B cell (primary cell): Measurements from ENCODE around the gene UNC13C. TPM values are rescaled to one million over a fixed set of nuclear protein-coding genes. Genes with fewer than 3 reads are reported as not detected.

Source experiments
- ATAC-seq: fragments of 200-7000 bp; cut with Tn5 transposase; one replicate; pipeline ENCODE4 v1.10.0; 2021; ENCODE audit warnings: low read depth, mild to moderate bottlenecking, moderate number of reproducible peaks, moderate library complexity
- CTCF ChIA-PET: fragments of 350-600 bp; sonication (Branson Sonifier 250); formaldehyde crosslinking; loops from one replicate; lab custom pipeline; 2021; ENCODE audit warnings: antibody characterized with exemption, inconsistent platforms; lab: Charles Lee
- POLR2A ChIA-PET: fragments of 350-600 bp; sonication (Branson Sonifier 250); formaldehyde crosslinking; loops from one replicate; lab custom pipeline; 2021; ENCODE audit warnings: antibody characterized with exemption; lab: Charles Lee
- DNase-seq: peaks from one replicate; pipeline ENCODE4 v3.0.0; 2013
- H2AFZ ChIP-seq: 2 replicates; pipeline ENCODE4 v1.6.1; 2012; ENCODE audit warnings: mild to moderate bottlenecking, low read depth, low read length; ENCODE audit not compliant: insufficient read depth, poor library complexity, severe bottlenecking
- H3K27ac ChIP-seq, 2 donors: 1 replicate in 1 of 2; 2 replicates in 1 of 2; pipeline ENCODE4 v1.5.1; 2012 to 2013; ENCODE audit warnings: low read length in 2 of 2, mild to moderate bottlenecking in 2 of 2, moderate library complexity in 1 of 2
- H3K27me3 ChIP-seq, 4 experiments: fragments of 200-600 bp in 1 of 4; sonication (generic) in 1 of 4; replicated peaks in 1 of 4; 1 replicate in 2 of 4; 2 replicates in 2 of 4; pipeline versions ENCODE4 v1.6.1 to v1.7.0; 2013 to 2016; ENCODE audit warnings: low read length in 3 of 4, mild to moderate bottlenecking in 2 of 4, mixed read lengths in 1 of 4, moderate library complexity in 1 of 4; ENCODE audit not compliant: insufficient read depth in 4 of 4, control insufficient read depth in 3 of 4; ENCODE audit errors: control extremely low read depth in 1 of 4
- H3K36me3 ChIP-seq, 2 experiments: replicated peaks in 1 of 2; 1 replicate in 1 of 2; 2 replicates in 1 of 2; pipeline versions ENCODE4 v1.6.1 to v1.7.1; 2013; ENCODE audit warnings: low read length in 1 of 2; ENCODE audit not compliant: insufficient read depth in 2 of 2, control insufficient read depth in 1 of 2; ENCODE audit errors: control extremely low read depth in 1 of 2, extremely low read depth in 1 of 2
- H3K4me1 ChIP-seq, 2 donors: fragments of 200-600 bp in 1 of 2; sonication (generic) in 1 of 2; 1 replicate in 1 of 2; 2 replicates in 1 of 2; pipeline versions ENCODE4 v1.5.1 to v1.6.1; 2013 to 2017; ENCODE audit warnings: low read length in 2 of 2; ENCODE audit not compliant: control insufficient read depth in 2 of 2, insufficient read depth in 2 of 2
- H3K4me2 ChIP-seq: replicated peaks from 2 replicates; pipeline ENCODE3; 2012; ENCODE audit warnings: mild to moderate bottlenecking, low read depth, low read length; ENCODE audit not compliant: poor library complexity, severe bottlenecking
- H3K4me3 ChIP-seq, 5 experiments: fragments of 200-600 bp in 1 of 5; sonication (generic) in 1 of 5; 1 replicate in 3 of 5; 2 replicates in 2 of 5; pipeline versions ENCODE4 v1.5.1 to v1.7.0; 2011 to 2016; ENCODE audit warnings: low read length in 4 of 5, mild to moderate bottlenecking in 4 of 5, low read depth in 2 of 5, control low read depth in 1 of 5, moderate library complexity in 1 of 5; ENCODE audit not compliant: insufficient read depth in 1 of 5; ENCODE audit errors: control extremely low read depth in 1 of 5, extremely low read depth in 1 of 5
- H3K79me2 ChIP-seq: fragments of 200-600 bp; sonication (generic); one replicate; pipeline ENCODE4 v1.6.0; 2016; ENCODE audit warnings: low read length; ENCODE audit not compliant: control insufficient read depth, insufficient read depth
- H3K9ac ChIP-seq: fragments of 200-600 bp; sonication (generic); 2 replicates; pipeline ENCODE4 v1.6.1; 2017; ENCODE audit warnings: mild to moderate bottlenecking, low read length, moderate library complexity
- H3K9me3 ChIP-seq, 3 donors: one replicate each; pipeline versions ENCODE4 v1.6.1 to v1.7.1; 2013; ENCODE audit warnings: low read length in 2 of 3; ENCODE audit not compliant: control insufficient read depth in 2 of 3, insufficient read depth in 1 of 3; ENCODE audit errors: control extremely low read depth in 1 of 3
- H4K20me1 ChIP-seq: 2 replicates; pipeline ENCODE4 v1.6.0; 2012; ENCODE audit warnings: mild to moderate bottlenecking, low read length; ENCODE audit not compliant: insufficient read depth, control insufficient read depth, poor library complexity, severe bottlenecking
- H3K27ac Mint-ChIP-seq: one replicate; pipeline ENCODE4 v1.8.0; 2021; ENCODE audit warnings: mixed read lengths
- H3K27me3 Mint-ChIP-seq: one replicate; pipeline ENCODE4 v1.8.0; 2021; ENCODE audit warnings: mixed read lengths
- H3K4me1 Mint-ChIP-seq: one replicate; pipeline ENCODE4 v1.8.0; 2021; ENCODE audit warnings: mixed read lengths
- H3K4me3 Mint-ChIP-seq: one replicate; pipeline ENCODE4 v1.8.0; 2021; ENCODE audit warnings: mixed read lengths
- H3K9me3 Mint-ChIP-seq: one replicate; pipeline ENCODE4 v1.8.0; 2022; ENCODE audit warnings: mixed read lengths; ENCODE audit not compliant: insufficient read depth
- EZH2 ChIP-seq: IDR thresholded peaks from 2 replicates; pipeline ENCODE4 v1.6.1; 2012; ENCODE audit warnings: borderline replicate concordance, low read depth, mild to moderate bottlenecking, moderate library complexity, low read length; ENCODE audit not compliant: insufficient read depth, poor library complexity, severe bottlenecking
- WGBS: methylation state at CpG from one replicate; pipeline ENCODE4 v1.1.5; 2013; ENCODE audit warnings: missing lambda C conversion rate; ENCODE audit not compliant: insufficient coverage; 5-methylcytosine and 5-hydroxymethylcytosine counted together
- intact Hi-C: fragments of 100-400 bp; cut with micrococcal nuclease; formaldehyde crosslinking; loops from one replicate; pipeline ENCODE4 v1.10.0; 2022
- polyA plus RNA-seq: library from polyadenylated mRNA; depleted of rRNA; stranded (reverse); fragments of >200 nt; gene quantifications from 2 replicates; pipeline ENCODE4 v1.2.3, GENCODE V29; 2012
- total RNA-seq, 2 donors: library from RNA; stranded (reverse); fragments of 120-200 nt in 1 of 2; gene quantifications; 1 replicate in 1 of 2; 2 replicates in 1 of 2; pipeline versions ENCODE4 v1.2.3 to v1.2.4, GENCODE V29; 2013 to 2022
- TF ChIP-seq, protein P1 (sequence below): fragments of 200-600 bp; IDR thresholded peaks from one replicate; pipeline ENCODE4 v1.8.0; 2022; ENCODE audit warnings: antibody characterized with exemption, mild to moderate bottlenecking

The UNC13C gene
- total and polyA plus RNA-seq, 2 donors (not counting 1 experiment from before 2014, with no cell fraction given): not detected

DNA sequence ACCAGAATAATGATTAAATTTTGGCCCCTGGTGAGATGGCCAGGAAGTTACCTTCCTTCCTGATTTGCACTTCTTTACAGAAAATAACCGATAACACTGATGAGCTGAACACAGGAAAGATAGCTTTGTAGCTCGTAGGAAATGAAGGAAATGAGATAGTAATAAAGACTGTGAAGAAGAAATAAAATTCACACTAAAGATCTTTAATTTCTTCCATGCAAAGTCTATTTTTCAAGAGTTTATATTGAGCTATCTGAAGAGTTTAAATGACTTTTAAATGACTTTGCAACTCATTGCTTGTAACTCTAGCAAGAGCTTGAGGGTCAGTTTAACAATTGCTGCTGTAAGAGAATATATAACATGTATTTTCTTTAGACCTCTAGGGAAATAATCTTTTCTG is 543.0 kb downstream of the UNC13C start:
- no peak overlapping the region for H3K4me3 Mint-ChIP-seq
- no peak for ATAC-seq

DNA sequence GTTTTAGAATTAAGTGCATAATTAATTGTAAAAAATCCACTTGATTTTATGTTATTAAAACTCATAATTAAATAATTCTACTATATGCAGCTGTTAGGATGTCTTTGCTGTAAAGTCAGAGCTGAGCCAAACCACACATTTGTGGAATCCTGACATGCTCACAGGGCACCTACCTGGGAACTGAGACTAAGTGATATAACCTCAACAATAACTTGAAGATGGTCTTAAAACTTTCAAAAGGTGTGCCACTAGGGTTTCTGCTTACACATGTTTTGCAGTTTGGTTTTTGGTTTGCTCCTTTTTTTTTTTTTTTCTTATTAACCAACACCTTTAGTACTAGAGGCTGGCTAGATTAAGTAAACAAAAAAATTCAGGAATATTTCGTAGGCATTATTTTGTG is 549.8 kb downstream of the UNC13C start:
- H4K20me1 ChIP-seq: no peaks in the 10 kb centered on the region
- no peaks in the 10 kb centered on the region for H3K9me3 ChIP-seq
- no peak overlapping the region for H3K4me2 ChIP-seq
- intact Hi-C loops: no loop called here
- ATAC-seq: no peak
- DNase-seq: no peak
- ChIA-PET CTCF (no interaction called here), POLR2A (no interaction called here)
- no peaks in the 10 kb centered on the region for H3K4me1 Mint-ChIP-seq
- H3K4me1 ChIP-seq: no peaks in the 10 kb centered on the region
- no peaks in the 10 kb centered on the region for H3K27me3 ChIP-seq
- no peaks in the 10 kb centered on the region for H3K79me2 ChIP-seq
- TF ChIP-seq, protein P1, sequence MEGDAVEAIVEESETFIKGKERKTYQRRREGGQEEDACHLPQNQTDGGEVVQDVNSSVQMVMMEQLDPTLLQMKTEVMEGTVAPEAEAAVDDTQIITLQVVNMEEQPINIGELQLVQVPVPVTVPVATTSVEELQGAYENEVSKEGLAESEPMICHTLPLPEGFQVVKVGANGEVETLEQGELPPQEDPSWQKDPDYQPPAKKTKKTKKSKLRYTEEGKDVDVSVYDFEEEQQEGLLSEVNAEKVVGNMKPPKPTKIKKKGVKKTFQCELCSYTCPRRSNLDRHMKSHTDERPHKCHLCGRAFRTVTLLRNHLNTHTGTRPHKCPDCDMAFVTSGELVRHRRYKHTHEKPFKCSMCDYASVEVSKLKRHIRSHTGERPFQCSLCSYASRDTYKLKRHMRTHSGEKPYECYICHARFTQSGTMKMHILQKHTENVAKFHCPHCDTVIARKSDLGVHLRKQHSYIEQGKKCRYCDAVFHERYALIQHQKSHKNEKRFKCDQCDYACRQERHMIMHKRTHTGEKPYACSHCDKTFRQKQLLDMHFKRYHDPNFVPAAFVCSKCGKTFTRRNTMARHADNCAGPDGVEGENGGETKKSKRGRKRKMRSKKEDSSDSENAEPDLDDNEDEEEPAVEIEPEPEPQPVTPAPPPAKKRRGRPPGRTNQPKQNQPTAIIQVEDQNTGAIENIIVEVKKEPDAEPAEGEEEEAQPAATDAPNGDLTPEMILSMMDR: no peak
- TF ChIP-seq EZH2: no peak
- H3K9ac ChIP-seq: no peak overlapping the region
- H2AFZ ChIP-seq: no peak overlapping the region
- no peaks in the 10 kb centered on the region for H3K9me3 Mint-ChIP-seq
- H3K27ac ChIP-seq: no peak overlapping the region
- H3K27me3 Mint-ChIP-seq: no peaks in the 10 kb centered on the region
- H3K36me3 ChIP-seq: no peaks in the 10 kb centered on the region
- H3K4me3 ChIP-seq: no peak overlapping the region
- H3K4me3 Mint-ChIP-seq: no peak overlapping the region
- no peak overlapping the region for H3K27ac Mint-ChIP-seq
- WGBS: no CpG with 5 or more reads among the region's 1 CpG

More for the DNA sequence above, 543.0 kb downstream of the UNC13C start:
- Histone ChIP-seq H3K79me2 (no peaks in the 10 kb centered on the region), H3K4me3 (no peak overlapping the region), H3K4me1 (no peaks in the 10 kb centered on the region), H3K36me3 (no peaks in the 10 kb centered on the region), H4K20me1 (no peaks in the 10 kb centered on the region), H3K27me3 (no peaks in the 10 kb centered on the region), H3K9ac (no peak overlapping the region), H3K4me2 (no peak overlapping the region), H3K9me3 (no peaks in the 10 kb centered on the region), H2AFZ (no peak overlapping the region), H3K27ac (no peak overlapping the region)
- no peaks in the 10 kb centered on the region for H3K9me3 Mint-ChIP-seq
- CTCF ChIA-PET: no interaction called here
- H3K27ac Mint-ChIP-seq: no peak overlapping the region
- POLR2A ChIA-PET: no interaction called here
- TF ChIP-seq EZH2: no peak
- TF ChIP-seq, protein P1: no peak
- no peak for DNase-seq
- peaks cover 7% of the 10 kb centered on the region for H3K4me1 Mint-ChIP-seq
- intact Hi-C loops: no loop called here
- H3K27me3 Mint-ChIP-seq: no peaks in the 10 kb centered on the region
- WGBS: no CpG with 5 or more reads among the region's 2 CpGs
